Type B pancreatic cell (in vitro differentiated cells): Measurements from ENCODE around the gene CRTC3. TPM values are rescaled to one million over a fixed set of nuclear protein-coding genes. Genes with fewer than 3 reads are reported as not detected.

Experiments
- DNase-seq: peaks from one replicate; pipeline ENCODE4 v3.0.0; 2021; ENCODE audit warnings: mixed read lengths; ENCODE audit not compliant: unreplicated experiment; ENCODE audit errors: extremely low spot score
- H3K27ac Mint-ChIP-seq: 2 replicates; pipeline ENCODE4 v1.8.0; 2021; ENCODE audit warnings: mild to moderate bottlenecking, mixed read lengths
- H3K27me3 Mint-ChIP-seq: 2 replicates; pipeline ENCODE4 v1.8.0; 2021; ENCODE audit warnings: mixed read lengths
- H3K36me3 Mint-ChIP-seq: 2 replicates; pipeline ENCODE4 v1.8.0; 2021; ENCODE audit warnings: mixed read lengths
- H3K4me1 Mint-ChIP-seq: one replicate; pipeline ENCODE4 v1.8.0; 2021; ENCODE audit warnings: mixed read lengths; ENCODE audit not compliant: unreplicated experiment
- H3K4me3 Mint-ChIP-seq: 2 replicates; pipeline ENCODE4 v1.8.0; 2021; ENCODE audit warnings: mild to moderate bottlenecking, mixed read lengths
- H3K9me3 Mint-ChIP-seq: 2 replicates; pipeline ENCODE4 v1.8.0; 2021; ENCODE audit warnings: mixed read lengths
- CTCF ChIP-seq: fragments of 200-600 bp; sonication (generic); conservative IDR thresholded peaks from 2 replicates; pipeline ENCODE4 v1.5.0; 2021; ENCODE audit warnings: antibody characterized with exemption, mild to moderate bottlenecking
- long read RNA-seq: library from polyadenylated mRNA; unstranded; transcript quantifications from one replicate; pipeline ENCODE4 v2.0.0, GENCODE V29; 2020
- total RNA-seq: library from RNA; stranded (reverse); gene quantifications from 2 replicates; pipeline ENCODE4 v1.2.1, GENCODE V29; 2021; ENCODE audit warnings: low replicate concordance

The CRTC3 gene
- total RNA-seq, result 26.2 and 31.4 TPM in 2 replicates
- long read RNA-seq, partial matches to known transcripts, result 0 of 2 reads
- long read RNA-seq, other reads (novel, unspliced or antisense), result 2 of 2 reads

- DNase-seq, result peak; percentile 76
- TF ChIP-seq CTCF, result no peak
- peak within 1 kb of the TSS; percentile 81 for H3K27ac Mint-ChIP-seq
- peaks cover 3% of the 10 kb centered on the region for H3K27me3 Mint-ChIP-seq
- H3K36me3 Mint-ChIP-seq, result peaks cover 4% of the 10 kb centered on the region
- peak within 1 kb of the TSS; percentile 95 for H3K4me3 Mint-ChIP-seq
- H3K4me1 Mint-ChIP-seq, result peaks cover 32% of the 10 kb centered on the region
- H3K9me3 Mint-ChIP-seq, result no peaks in the 10 kb centered on the region
Measured at GRCh38 chr15:90529371-90530249, at the start of gene CRTC3. TSS of gene CRTC3 (plus strand) at chr15:90529923. CDS start at chr15:90530072, 149 bp downstream.

- H3K36me3 Mint-ChIP-seq, result peaks cover 37% of the 10 kb centered on the region
- no peaks in the 10 kb centered on the region for H3K27me3 Mint-ChIP-seq
- H3K4me3 Mint-ChIP-seq, result no peak overlapping the region
- no peaks in the 10 kb centered on the region for H3K4me1 Mint-ChIP-seq
- H3K9me3 Mint-ChIP-seq, result no peaks in the 10 kb centered on the region
- no peak for TF ChIP-seq CTCF
- DNase-seq, result no peak
- peak overlapping the region; percentile 19 for H3K27ac Mint-ChIP-seq
Measured at GRCh38 chr15:90481023-90481422, 48.7 kb upstream of the CRTC3 start.

- Mint-ChIP-seq H3K27me3 (no peaks in the 10 kb centered on the region), H3K9me3 (no peaks in the 10 kb centered on the region), H3K4me1 (no peaks in the 10 kb centered on the region), H3K36me3 (peaks cover 39% of the 10 kb centered on the region), H3K4me3 (no peak overlapping the region), H3K27ac (no peak overlapping the region)
- peak; percentile 93 for TF ChIP-seq CTCF
- DNase-seq, result no peak
Measured at GRCh38 chr15:90482124-90483011, 47.4 kb upstream of the CRTC3 start.

- no peaks in the 10 kb centered on the region for H3K27me3 Mint-ChIP-seq
- no peak for DNase-seq
- no peaks in the 10 kb centered on the region for H3K4me1 Mint-ChIP-seq
- no peak overlapping the region for H3K4me3 Mint-ChIP-seq
- no peak overlapping the region for H3K27ac Mint-ChIP-seq
- H3K9me3 Mint-ChIP-seq, result no peaks in the 10 kb centered on the region
- H3K36me3 Mint-ChIP-seq, result peaks cover 38% of the 10 kb centered on the region
- TF ChIP-seq CTCF, result no peak
Measured at GRCh38 chr15:90483012-90483307, 46.8 kb upstream of the CRTC3 start.

GRCh38 chr15:90483637-90484036 lies 46.1 kb upstream of the CRTC3 start:
- Mint-ChIP-seq H3K36me3 (peaks cover 42% of the 10 kb centered on the region), H3K27ac (no peak overlapping the region), H3K27me3 (no peaks in the 10 kb centered on the region), H3K4me1 (no peaks in the 10 kb centered on the region), H3K9me3 (no peaks in the 10 kb centered on the region), H3K4me3 (no peak overlapping the region)
- TF ChIP-seq CTCF, result no peak
- no peak for DNase-seq
